ENCODE results near the gene CARD11.

The CARD11 gene

DNA sequence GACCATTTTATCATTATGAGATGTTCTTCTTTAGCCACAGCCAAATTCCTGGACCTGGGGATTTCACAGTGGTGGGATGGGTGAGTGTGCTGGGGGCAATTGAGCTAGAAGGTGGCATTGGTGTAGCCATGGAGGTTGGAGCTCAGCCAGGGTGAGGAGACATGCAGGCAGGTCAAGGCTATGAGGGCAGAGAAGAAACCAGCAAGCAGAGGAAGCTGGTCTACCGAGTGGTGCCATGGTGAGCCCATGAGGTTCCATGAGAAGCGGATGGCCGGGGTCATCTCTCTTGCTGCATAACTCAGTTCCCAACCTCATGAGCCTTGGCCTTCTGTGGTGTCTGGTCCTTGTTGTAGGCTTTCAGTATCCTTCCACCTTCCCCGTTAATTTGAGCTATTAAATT is 91.4 kb downstream of the CARD11 start:
- no peaks in the 10 kb centered on the region for H3K36me3 ChIP-seq (ENCODE audit: control insufficient read depth, insufficient read depth, low read length)
- H3K4me3 ChIP-seq (ENCODE audit: low read depth, low read length), result no peak overlapping the region
- no peak overlapping the region for H2AFZ ChIP-seq
- no peak overlapping the region for H3K9ac ChIP-seq
- no peaks in the 10 kb centered on the region for H3K9me3 ChIP-seq (ENCODE audit: control insufficient read depth, low read length)
- H3K4me1 ChIP-seq, result no peaks in the 10 kb centered on the region
- H3K79me2 ChIP-seq, result no peaks in the 10 kb centered on the region
- TF ChIP-seq, protein P1, sequence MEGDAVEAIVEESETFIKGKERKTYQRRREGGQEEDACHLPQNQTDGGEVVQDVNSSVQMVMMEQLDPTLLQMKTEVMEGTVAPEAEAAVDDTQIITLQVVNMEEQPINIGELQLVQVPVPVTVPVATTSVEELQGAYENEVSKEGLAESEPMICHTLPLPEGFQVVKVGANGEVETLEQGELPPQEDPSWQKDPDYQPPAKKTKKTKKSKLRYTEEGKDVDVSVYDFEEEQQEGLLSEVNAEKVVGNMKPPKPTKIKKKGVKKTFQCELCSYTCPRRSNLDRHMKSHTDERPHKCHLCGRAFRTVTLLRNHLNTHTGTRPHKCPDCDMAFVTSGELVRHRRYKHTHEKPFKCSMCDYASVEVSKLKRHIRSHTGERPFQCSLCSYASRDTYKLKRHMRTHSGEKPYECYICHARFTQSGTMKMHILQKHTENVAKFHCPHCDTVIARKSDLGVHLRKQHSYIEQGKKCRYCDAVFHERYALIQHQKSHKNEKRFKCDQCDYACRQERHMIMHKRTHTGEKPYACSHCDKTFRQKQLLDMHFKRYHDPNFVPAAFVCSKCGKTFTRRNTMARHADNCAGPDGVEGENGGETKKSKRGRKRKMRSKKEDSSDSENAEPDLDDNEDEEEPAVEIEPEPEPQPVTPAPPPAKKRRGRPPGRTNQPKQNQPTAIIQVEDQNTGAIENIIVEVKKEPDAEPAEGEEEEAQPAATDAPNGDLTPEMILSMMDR (IDR thresholded peaks at IDR 0.05), result no peak
- no peaks in the 10 kb centered on the region for H3K27me3 ChIP-seq (ENCODE audit: control insufficient read depth, insufficient read depth, low read length)
- H3K4me2 ChIP-seq (ENCODE audit: low read length), result no peak overlapping the region
- H3K27ac ChIP-seq, result no peak overlapping the region

DNA sequence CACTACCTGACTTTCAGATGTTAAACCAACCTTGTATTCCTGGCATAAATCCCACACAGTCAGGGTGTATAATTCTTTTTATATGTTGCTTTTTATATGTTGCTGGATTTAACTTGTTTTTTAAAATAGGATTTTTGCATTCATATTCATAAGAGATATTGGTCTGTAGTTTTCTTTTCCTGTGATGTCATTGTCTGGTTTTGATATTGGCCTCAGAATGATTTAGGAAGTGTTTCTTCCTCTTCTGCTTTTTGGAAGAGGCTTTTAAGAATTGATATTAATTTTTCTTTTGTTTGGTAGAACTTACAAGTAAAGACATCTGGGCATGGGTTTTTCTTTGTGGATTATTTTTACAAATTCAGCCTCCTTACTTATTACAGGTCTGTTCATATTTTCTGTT is 93.1 kb downstream of the CARD11 start:
- Histone ChIP-seq H3K27me3 (ENCODE audit: control insufficient read depth, insufficient read depth, low read length) (no peaks in the 10 kb centered on the region), H3K9ac (no peak overlapping the region), H3K9me3 (ENCODE audit: control insufficient read depth, low read length) (no peaks in the 10 kb centered on the region), H3K36me3 (ENCODE audit: control insufficient read depth, insufficient read depth, low read length) (no peaks in the 10 kb centered on the region), H3K79me2 (no peaks in the 10 kb centered on the region), H3K27ac (no peak overlapping the region), H3K4me3 (ENCODE audit: low read depth, low read length) (no peak overlapping the region), H3K4me2 (ENCODE audit: low read length) (no peak overlapping the region), H2AFZ (no peak overlapping the region), H3K4me1 (no peaks in the 10 kb centered on the region)
- TF ChIP-seq, protein P1 (IDR thresholded peaks at IDR 0.05), result no peak

DNA sequence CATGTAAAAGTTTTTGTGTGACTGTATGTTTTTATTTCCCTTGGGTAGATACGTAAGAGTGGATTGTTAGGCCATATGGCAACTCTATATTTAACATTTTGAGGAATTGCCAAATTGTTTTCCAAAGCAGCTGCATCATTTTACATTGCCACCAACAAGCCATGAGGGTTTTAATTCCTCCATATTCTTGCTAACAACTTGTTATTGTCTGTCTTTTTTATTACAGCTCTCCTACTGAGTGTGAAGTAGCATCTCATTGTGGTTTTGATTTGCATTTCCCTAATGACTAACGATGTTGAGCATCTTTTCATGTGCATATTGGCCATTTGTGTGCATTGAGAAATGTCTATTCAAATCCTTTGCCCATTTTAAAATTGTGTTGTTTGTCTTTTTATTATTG is 94.9 kb downstream of the CARD11 start:
- H3K27me3 ChIP-seq (ENCODE audit: control insufficient read depth, insufficient read depth, low read length), result no peaks in the 10 kb centered on the region
- H3K9me3 ChIP-seq (ENCODE audit: control insufficient read depth, low read length), result no peaks in the 10 kb centered on the region
- H3K4me1 ChIP-seq, result no peaks in the 10 kb centered on the region
- H3K9ac ChIP-seq, result no peak overlapping the region
- H3K4me3 ChIP-seq (ENCODE audit: low read depth, low read length), result no peak overlapping the region
- no peaks in the 10 kb centered on the region for H3K36me3 ChIP-seq (ENCODE audit: control insufficient read depth, insufficient read depth, low read length)
- H3K79me2 ChIP-seq, result no peaks in the 10 kb centered on the region
- H2AFZ ChIP-seq, result no peak overlapping the region
- no peak overlapping the region for H3K4me2 ChIP-seq (ENCODE audit: low read length)
- H3K27ac ChIP-seq, result no peak overlapping the region
- TF ChIP-seq, protein P1 (IDR thresholded peaks at IDR 0.05), result no peak

DNA sequence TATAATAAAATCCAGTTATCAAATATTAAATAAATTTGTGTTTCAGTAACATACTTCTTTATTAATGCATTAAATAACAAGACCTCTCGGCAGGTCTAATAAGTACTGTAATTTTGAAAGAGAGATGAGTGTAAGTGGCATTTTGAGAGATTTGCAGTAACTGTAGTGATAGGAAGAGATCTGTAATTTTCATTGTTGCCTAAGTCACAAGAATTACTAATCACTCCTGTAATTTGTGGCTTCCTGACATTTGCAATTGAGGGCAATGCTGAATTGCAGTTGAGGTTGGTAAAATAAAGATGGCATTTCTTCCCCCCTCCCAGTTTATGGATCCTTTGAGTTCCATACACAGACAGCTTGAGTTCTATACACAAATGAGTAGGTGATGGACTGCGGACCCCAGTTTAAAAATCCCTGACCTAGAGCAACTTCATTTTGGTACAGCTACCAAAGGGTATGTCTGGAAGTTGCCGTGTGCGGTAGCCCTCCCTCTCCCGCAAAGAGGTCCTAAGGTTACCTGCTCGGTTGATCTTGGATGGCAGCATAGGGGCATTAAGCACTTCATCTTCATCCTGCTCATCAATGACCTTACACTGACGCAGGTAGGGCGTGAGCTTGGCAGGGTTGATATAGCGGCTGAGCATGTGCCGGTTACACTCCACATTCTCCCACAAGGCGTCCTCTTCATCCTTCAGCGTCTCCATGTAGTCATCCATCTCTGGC is 96.4 kb downstream of the CARD11 start:
- Histone ChIP-seq H3K4me2 (ENCODE audit: low read length) (no peak overlapping the region), H3K4me1 (no peaks in the 10 kb centered on the region), H3K27me3 (ENCODE audit: control insufficient read depth, insufficient read depth, low read length) (no peaks in the 10 kb centered on the region)

More for the DNA sequence above, 96.4 kb downstream of the CARD11 start:
- H3K27ac ChIP-seq, result no peak overlapping the region
- no peaks in the 10 kb centered on the region for H3K9me3 ChIP-seq (ENCODE audit: control insufficient read depth, low read length)
- TF ChIP-seq, protein P1 (IDR thresholded peaks at IDR 0.05), result no peak
- no peaks in the 10 kb centered on the region for H3K79me2 ChIP-seq
- no peaks in the 10 kb centered on the region for H3K36me3 ChIP-seq (ENCODE audit: control insufficient read depth, insufficient read depth, low read length)
- no peak overlapping the region for H2AFZ ChIP-seq
- no peak overlapping the region for H3K4me3 ChIP-seq (ENCODE audit: low read depth, low read length)
- no peak overlapping the region for H3K9ac ChIP-seq

Measured in parathyroid adenoma (tissue), 2 donors.